ENCODE data around the gene RHOB. TPM values are rescaled to one million over a fixed set of nuclear protein-coding genes. Genes with fewer than 3 reads are reported as not detected.
"Not testable (repeated sequence)": the region's sequence is repeated elsewhere in the genome, so short reads cannot be mapped to it uniquely, and the experiment has no call there.

The RHOB gene
- total RNA-seq, 1 donor from 2014 or later: 16.1 TPM

GRCh38 chr2:20415511-20415918, 31.4 kb upstream of the RHOB start:
- H3K27ac Mint-ChIP-seq: no peak overlapping the region
- no peak overlapping the region for H3K4me3 ChIP-seq
- no peak overlapping the region for H2AFZ ChIP-seq (replicated peaks)
- H3K4me1 Mint-ChIP-seq: peaks cover 13% of the 10 kb centered on the region
- H3K36me3 ChIP-seq: no peaks in the 10 kb centered on the region
- H3K36me3 Mint-ChIP-seq: no peaks in the 10 kb centered on the region
- no peak for DNase-seq (ENCODE audit: low spot score)
- no peaks in the 10 kb centered on the region for H3K9me3 ChIP-seq (ENCODE audit: low read depth)
- TF ChIP-seq EZH2 (IDR thresholded peaks at IDR 0.05) (no peak), CTCF (IDR thresholded peaks at IDR 0.05) (no peak)
- H3K27me3 ChIP-seq: no peaks in the 10 kb centered on the region
- H3K4me1 ChIP-seq: peaks cover 12% of the 10 kb centered on the region
- H4K20me1 ChIP-seq (ENCODE audit: low read depth): no peaks in the 10 kb centered on the region
- H3K9me3 Mint-ChIP-seq: peaks cover 9% of the 10 kb centered on the region
- no peak overlapping the region for H3K27ac ChIP-seq
- H3K4me3 Mint-ChIP-seq: no peak overlapping the region
- peaks cover 6% of the 10 kb centered on the region for H3K27me3 Mint-ChIP-seq (ENCODE audit: insufficient read depth, low read depth)
- H3F3A ChIP-seq (ENCODE audit: low read depth): peaks cover 10% of the 10 kb centered on the region
- H3K9ac ChIP-seq: no peak overlapping the region
- H3K4me2 ChIP-seq: no peak overlapping the region
- no peaks in the 10 kb centered on the region for H3K79me2 ChIP-seq (ENCODE audit: low read depth)

- DNase-seq (ENCODE audit: low spot score): no peak
- Histone ChIP-seq H3F3A (ENCODE audit: low read depth) (peaks cover 10% of the 10 kb centered on the region), H3K36me3 (no peaks in the 10 kb centered on the region), H3K4me1 (peaks cover 12% of the 10 kb centered on the region), H4K20me1 (ENCODE audit: low read depth) (no peaks in the 10 kb centered on the region), H3K9ac (no peak overlapping the region), H3K4me2 (no peak overlapping the region), H2AFZ (replicated peaks) (no peak overlapping the region), H3K4me3 (no peak overlapping the region), H3K79me2 (ENCODE audit: low read depth) (no peaks in the 10 kb centered on the region), H3K27ac (no peak overlapping the region), H3K9me3 (ENCODE audit: low read depth) (no peaks in the 10 kb centered on the region), H3K27me3 (no peaks in the 10 kb centered on the region)
- peaks cover 11% of the 10 kb centered on the region for H3K27me3 Mint-ChIP-seq (ENCODE audit: insufficient read depth, low read depth)
- no peaks in the 10 kb centered on the region for H3K36me3 Mint-ChIP-seq
- TF ChIP-seq EZH2 (IDR thresholded peaks at IDR 0.05) (no peak), EZH2phosphoT487 (IDR thresholded peaks at IDR 0.05) (no peak), CTCF (IDR thresholded peaks at IDR 0.05) (no peak)
- peaks cover 13% of the 10 kb centered on the region for H3K4me1 Mint-ChIP-seq
- H3K9me3 Mint-ChIP-seq: peaks cover 9% of the 10 kb centered on the region
- H3K4me3 Mint-ChIP-seq: no peak overlapping the region
- H3K27ac Mint-ChIP-seq: no peak overlapping the region
These were observed 30.2 kb upstream of the RHOB start for GRCh38 chr2:20416723-20417122.

DNA sequence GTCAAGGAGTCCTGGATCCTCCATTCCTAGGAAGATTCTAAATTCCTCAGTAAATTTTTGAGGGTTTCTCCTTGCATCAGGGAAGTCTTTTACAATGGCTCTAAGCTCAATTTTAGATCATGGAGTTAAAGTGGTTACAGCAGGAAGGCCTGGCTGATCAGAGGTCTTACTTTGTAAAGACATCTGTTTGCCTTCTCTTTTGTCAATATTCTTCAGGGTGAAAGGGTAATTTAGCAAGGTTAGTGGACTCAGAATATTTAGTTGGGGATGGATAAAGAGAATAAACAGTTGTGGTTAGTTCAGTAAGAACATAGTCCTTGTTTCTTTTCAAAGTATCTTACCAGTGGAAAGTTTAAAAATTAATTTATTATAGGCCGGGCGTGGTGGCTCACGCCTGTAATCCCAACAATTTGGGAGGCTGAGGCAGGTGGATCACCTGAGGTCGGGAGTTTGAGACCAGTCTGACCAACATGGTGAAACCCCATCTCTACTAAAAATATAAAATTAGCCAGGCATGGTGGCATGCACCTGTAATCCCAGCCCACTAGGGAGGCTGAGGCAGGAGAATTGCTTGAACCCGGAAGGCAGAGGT, 29.5 kb upstream of the RHOB start:
- not testable (repeated sequence) for DNase-seq (ENCODE audit: low spot score); H3K79me2 ChIP-seq (ENCODE audit: low read depth); H3K27ac Mint-ChIP-seq; H3K36me3 Mint-ChIP-seq; H2AFZ ChIP-seq (replicated peaks); H3K36me3 ChIP-seq; H3K4me3 ChIP-seq; H3K9ac ChIP-seq; H3K4me3 Mint-ChIP-seq; H3K4me2 ChIP-seq; H3K27ac ChIP-seq; H3K27me3 ChIP-seq; H3K9me3 ChIP-seq (ENCODE audit: low read depth); H4K20me1 ChIP-seq (ENCODE audit: low read depth); H3K9me3 Mint-ChIP-seq
- H3K4me1 Mint-ChIP-seq: peaks cover 13% of the 10 kb centered on the region
- Histone ChIP-seq H3F3A (ENCODE audit: low read depth) (peaks cover 10% of the 10 kb centered on the region), H3K4me1 (peaks cover 12% of the 10 kb centered on the region)
- H3K27me3 Mint-ChIP-seq (ENCODE audit: insufficient read depth, low read depth): peaks cover 14% of the 10 kb centered on the region

GRCh38 chr2:20418519-20418918, 28.4 kb upstream of the RHOB start:
- Histone ChIP-seq H3K4me1 (peaks cover 18% of the 10 kb centered on the region), H3K9ac (no peak overlapping the region), H3K4me3 (no peak overlapping the region), H3K36me3 (no peaks in the 10 kb centered on the region), H4K20me1 (ENCODE audit: low read depth) (no peaks in the 10 kb centered on the region), H3K27ac (no peak overlapping the region), H3F3A (ENCODE audit: low read depth) (peaks cover 10% of the 10 kb centered on the region), H3K4me2 (no peak overlapping the region), H3K27me3 (no peaks in the 10 kb centered on the region), H3K9me3 (ENCODE audit: low read depth) (no peaks in the 10 kb centered on the region), H3K79me2 (ENCODE audit: low read depth) (no peaks in the 10 kb centered on the region), H2AFZ (replicated peaks) (peak overlapping the region; percentile 92)
- no peak overlapping the region for H3K27ac Mint-ChIP-seq
- H3K4me1 Mint-ChIP-seq: peaks cover 22% of the 10 kb centered on the region
- H3K36me3 Mint-ChIP-seq: no peaks in the 10 kb centered on the region
- H3K9me3 Mint-ChIP-seq: peaks cover 7% of the 10 kb centered on the region
- TF ChIP-seq CTCF (IDR thresholded peaks at IDR 0.05) (no peak), EZH2phosphoT487 (IDR thresholded peaks at IDR 0.05) (no peak), EZH2 (IDR thresholded peaks at IDR 0.05) (no peak)
- H3K4me3 Mint-ChIP-seq: no peak overlapping the region
- DNase-seq (ENCODE audit: low spot score): no peak
- H3K27me3 Mint-ChIP-seq (ENCODE audit: insufficient read depth, low read depth): peaks cover 14% of the 10 kb centered on the region
